ENCODE results near the gene TWSG1.
"Not testable (repeated sequence)": the region's sequence is repeated elsewhere in the genome, so short reads cannot be mapped to it uniquely, and the experiment has no call there.

TWSG1 gene

DNA sequence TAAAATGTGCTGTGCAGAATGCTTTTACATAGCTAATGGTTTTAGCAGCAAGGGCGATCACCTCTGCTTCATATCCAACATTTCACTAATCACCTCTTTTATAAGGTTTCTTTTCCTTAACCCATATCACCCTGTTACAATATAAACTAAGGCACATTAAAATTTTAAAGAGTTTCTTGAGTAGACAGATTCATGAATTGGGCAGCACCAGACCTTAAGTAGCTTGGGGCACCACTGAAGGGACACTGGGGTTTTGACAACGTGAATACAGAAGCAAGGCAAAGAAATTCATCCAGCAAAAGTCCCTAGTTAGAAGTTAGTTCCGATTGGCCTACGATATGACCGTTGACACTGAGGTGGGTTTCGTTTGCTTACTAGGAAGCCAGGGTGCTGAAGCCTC, 96.7 kb downstream of the TWSG1 start:
- no peaks in the 10 kb centered on the region for H3K4me1 Mint-ChIP-seq
- CTCF ChIA-PET: no interaction called here

DNA sequence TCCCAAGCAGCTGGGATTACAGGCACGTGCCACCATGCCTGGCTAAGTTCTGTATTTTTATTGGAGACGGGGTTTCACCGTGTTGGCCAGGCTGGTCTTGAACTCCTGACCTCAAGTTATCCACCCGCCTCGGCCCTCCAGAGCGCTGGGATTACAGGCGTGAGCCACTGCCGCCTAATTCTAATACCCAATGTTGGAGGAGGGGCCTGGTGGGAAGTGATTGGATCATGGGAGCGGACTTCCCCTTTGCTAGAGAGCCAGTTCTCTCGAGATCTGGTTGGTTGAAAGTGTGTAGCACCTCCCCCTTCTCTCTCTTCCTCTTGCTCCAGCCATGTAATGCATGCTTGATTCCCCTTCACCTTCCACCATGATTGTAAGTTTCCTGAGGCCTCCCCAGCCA, 98.5 kb downstream of the TWSG1 start:
- DNase-seq, H3K27ac Mint-ChIP-seq, H3K36me3 Mint-ChIP-seq, CTCF ChIA-PET, H3K4me3 Mint-ChIP-seq, H3K9me3 Mint-ChIP-seq, H3K27me3 Mint-ChIP-seq, H3K4me1 Mint-ChIP-seq: not testable (repeated sequence)

More for the DNA sequence above, 96.7 kb downstream of the TWSG1 start:
- H3K36me3 Mint-ChIP-seq: no peaks in the 10 kb centered on the region
- no peaks in the 10 kb centered on the region for H3K27me3 Mint-ChIP-seq
- no peaks in the 10 kb centered on the region for H3K9me3 Mint-ChIP-seq
- no peak overlapping the region for H3K4me3 Mint-ChIP-seq
- H3K27ac Mint-ChIP-seq: no peak overlapping the region
- no peak for DNase-seq

DNA sequence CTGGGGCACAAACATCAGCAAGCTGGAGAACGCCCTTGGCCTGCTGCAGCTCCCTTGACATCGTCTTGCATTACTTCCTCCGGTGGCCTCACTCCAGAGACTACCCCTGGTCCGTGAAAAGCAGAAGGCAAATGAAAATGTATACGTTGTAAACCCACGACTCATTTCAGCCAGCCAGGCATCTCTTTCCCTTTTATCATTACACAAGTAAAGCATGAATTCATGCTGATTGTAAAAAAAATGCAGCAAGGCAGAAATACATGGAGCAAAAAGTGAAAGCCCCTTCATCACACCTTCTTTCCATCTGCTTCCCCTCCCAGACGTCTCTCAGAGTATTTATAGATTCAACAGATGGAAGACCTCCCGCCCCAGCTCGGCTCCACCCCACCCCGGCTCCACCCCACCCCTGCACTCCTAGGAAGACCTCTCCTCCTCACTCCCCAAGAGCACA, 99.1 kb downstream of the TWSG1 start:
- Mint-ChIP-seq H3K4me1 (no peaks in the 10 kb centered on the region), H3K27me3 (no peaks in the 10 kb centered on the region), H3K9me3 (no peaks in the 10 kb centered on the region), H3K4me3 (no peak overlapping the region), H3K36me3 (no peaks in the 10 kb centered on the region), H3K27ac (no peak overlapping the region)
- DNase-seq: no peak
- CTCF ChIA-PET: no interaction called here

DNA sequence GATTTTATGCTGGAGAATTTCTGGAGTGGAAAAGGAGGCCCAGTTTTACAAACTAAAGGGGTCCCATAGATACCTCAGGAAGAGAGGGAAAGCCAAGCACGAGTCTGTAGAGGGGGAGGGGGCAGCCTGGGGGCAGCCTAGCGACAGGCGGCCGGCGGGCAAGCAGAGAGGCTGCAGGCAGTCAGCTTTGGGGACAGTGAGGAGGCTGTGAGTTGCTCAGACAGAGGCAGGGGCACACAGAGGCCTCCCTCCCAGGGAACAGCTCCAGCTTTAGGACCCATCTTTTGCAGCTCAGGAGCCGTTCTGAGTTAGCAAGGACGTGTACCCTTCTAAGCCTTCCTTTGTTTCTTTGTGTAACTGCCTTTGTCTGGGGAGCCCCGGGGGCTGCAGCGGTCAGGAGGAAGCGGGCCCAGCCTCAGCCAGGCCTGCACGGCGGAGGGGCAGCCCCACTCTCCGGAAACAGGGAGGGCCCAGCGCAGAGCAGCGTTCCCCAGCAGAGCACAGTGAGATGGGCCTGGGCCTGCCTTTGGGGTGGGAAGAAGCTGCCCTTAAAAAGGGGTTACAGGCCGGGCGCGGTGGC, 99.6 kb downstream of the TWSG1 start:
- Mint-ChIP-seq H3K4me1 (no peaks in the 10 kb centered on the region), H3K36me3 (no peaks in the 10 kb centered on the region), H3K27ac (no peak overlapping the region), H3K4me3 (no peak overlapping the region), H3K27me3 (no peaks in the 10 kb centered on the region), H3K9me3 (no peaks in the 10 kb centered on the region)
- no peak for DNase-seq
- CTCF ChIA-PET: no interaction called here

DNA sequence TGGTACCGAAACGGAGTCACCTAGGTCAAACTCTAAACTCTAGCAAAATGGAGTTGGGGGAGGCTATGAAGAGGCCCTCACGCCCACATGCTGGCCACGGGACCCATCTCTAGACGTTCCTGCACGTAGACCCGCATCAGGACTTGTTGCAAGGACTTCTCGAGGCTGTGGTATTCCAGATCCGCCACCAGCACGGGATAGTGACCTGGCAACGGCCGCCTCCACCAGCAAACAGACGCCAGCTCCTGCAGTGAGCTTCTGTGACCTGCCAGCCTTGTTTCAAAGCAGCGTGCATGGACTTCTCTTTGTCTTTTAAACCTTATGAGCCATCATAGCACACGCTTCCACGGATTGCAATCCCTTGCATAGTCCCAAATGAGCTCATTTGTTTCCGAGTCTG, 100.5 kb downstream of the TWSG1 start:
- H3K4me1 Mint-ChIP-seq: no peaks in the 10 kb centered on the region
- DNase-seq: no peak
- no peaks in the 10 kb centered on the region for H3K9me3 Mint-ChIP-seq
- no peaks in the 10 kb centered on the region for H3K36me3 Mint-ChIP-seq
- peaks cover 6% of the 10 kb centered on the region for H3K27me3 Mint-ChIP-seq
- CTCF ChIA-PET: no interaction called here
- no peak overlapping the region for H3K27ac Mint-ChIP-seq
- H3K4me3 Mint-ChIP-seq: no peak overlapping the region

DNA sequence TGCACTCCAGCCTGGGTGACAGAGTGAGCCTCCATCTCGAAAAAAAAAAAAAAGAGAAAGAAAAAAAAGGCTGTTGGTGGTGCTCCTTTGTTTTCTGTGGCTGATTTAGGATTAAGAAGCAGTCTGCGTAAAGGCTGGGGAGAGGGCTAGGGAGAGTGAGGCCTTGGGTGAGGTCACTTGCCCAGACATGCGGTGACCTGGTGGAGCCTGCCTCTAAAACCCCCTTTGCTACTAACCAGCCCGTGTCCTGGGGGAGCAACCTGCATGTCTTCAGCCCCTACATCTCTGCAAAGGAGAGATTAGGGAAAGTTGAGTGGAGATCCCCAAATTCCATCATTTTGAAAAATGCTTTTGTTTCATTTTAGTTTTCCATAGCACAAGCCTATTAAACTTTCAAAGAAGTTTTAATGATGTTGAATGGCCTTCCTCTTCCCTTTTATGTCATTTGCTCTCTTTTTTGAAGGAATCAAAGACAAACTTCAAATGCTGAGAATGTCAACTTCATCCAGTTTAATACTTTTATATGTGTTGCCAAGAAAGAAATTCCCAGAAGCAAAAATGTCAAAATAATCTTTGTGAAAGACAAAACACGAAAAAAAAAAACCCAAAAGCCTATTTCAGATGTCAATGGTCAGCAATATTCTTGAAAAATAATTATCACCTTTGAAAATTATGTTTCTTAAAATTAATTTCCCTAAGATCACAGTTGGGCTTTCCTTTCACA, 101.8 kb downstream of the TWSG1 start:
- H3K9me3 Mint-ChIP-seq: no peaks in the 10 kb centered on the region
- DNase-seq: no peak
- H3K4me3 Mint-ChIP-seq: no peak overlapping the region
- H3K27me3 Mint-ChIP-seq: peaks cover 7% of the 10 kb centered on the region
- no peak overlapping the region for H3K27ac Mint-ChIP-seq
- no peaks in the 10 kb centered on the region for H3K4me1 Mint-ChIP-seq
- CTCF ChIA-PET: no interaction called here
- H3K36me3 Mint-ChIP-seq: no peaks in the 10 kb centered on the region

DNA sequence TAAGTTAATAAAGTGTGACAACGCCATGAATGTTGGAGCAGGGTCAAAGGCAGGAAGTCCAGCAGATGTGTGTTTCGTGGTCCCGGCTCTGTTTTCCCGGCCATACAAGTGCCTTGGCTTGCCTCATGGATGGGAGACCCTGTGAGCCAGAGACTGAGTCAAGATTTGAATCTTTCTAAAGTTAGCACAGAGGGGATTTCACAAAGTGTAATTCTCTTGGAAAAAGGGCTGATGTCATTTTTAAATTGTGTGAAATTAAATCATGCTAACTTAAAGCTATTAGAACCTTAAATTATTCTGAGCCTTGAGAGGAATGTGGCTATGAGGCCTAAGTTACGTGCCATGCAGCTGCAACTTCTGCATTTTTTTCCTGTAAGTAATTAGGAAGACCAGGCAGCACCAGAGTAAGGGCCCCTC, 102.5 kb downstream of the TWSG1 start:
- Mint-ChIP-seq H3K27me3 (peaks cover 7% of the 10 kb centered on the region), H3K36me3 (no peaks in the 10 kb centered on the region), H3K4me3 (no peak overlapping the region), H3K4me1 (no peaks in the 10 kb centered on the region), H3K27ac (no peak overlapping the region), H3K9me3 (no peaks in the 10 kb centered on the region)
- no peak for DNase-seq
- CTCF ChIA-PET: no interaction called here

DNA sequence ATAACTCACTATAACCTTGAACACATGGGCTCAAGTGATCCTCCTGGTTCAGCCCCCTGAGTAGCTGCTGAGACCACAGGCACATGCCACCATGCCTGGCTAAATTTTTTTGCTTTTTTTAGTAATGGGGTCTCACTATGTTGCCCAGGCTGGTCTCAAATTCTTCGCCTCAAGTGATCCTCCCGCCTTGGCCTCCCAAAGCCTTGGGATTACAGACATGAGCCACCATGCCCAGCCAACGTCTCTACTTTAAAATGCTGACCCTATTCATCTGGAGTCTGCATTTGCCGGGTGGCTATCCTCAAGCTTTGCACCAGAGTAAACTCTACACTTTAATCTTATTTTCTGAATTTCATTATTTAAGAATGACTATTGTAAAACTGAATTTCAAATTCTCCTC, 103.1 kb downstream of the TWSG1 start:
- Mint-ChIP-seq H3K9me3 (no peaks in the 10 kb centered on the region), H3K4me1 (no peaks in the 10 kb centered on the region), H3K4me3 (no peak overlapping the region), H3K36me3 (no peaks in the 10 kb centered on the region), H3K27me3 (peaks cover 7% of the 10 kb centered on the region), H3K27ac (no peak overlapping the region)
- CTCF ChIA-PET: no interaction called here
- DNase-seq: no peak

DNA sequence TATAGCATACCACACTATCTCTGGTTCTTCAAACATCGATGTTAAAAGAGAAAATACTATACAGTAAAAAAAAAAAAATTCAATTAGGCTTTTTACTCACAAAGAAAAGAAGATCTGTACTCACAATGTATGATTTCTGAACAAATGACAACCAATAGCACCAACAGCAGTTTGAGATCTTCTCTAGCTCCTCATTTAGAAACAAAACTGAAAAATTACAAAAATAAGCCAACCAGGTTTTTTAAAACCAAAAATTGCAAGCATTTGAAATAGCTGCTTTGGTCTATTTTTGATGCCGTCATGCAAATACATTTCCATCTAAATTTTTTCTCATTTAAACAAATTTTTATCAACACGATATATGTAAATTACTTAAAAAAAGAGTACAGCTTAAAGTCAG, 106.5 kb downstream of the TWSG1 start:
- no peak for DNase-seq
- no peaks in the 10 kb centered on the region for H3K9me3 Mint-ChIP-seq
- H3K4me3 Mint-ChIP-seq: no peak overlapping the region
- CTCF ChIA-PET: interaction anchor here (0.6 to 0.8 kb wide), 2 partner anchors 9 to 103 kb away, joined by 4 read pairs; no protein-coding TSS in a partner anchor
- no peak overlapping the region for H3K27ac Mint-ChIP-seq
- H3K4me1 Mint-ChIP-seq: no peaks in the 10 kb centered on the region
- peaks cover 12% of the 10 kb centered on the region for H3K27me3 Mint-ChIP-seq
- no peaks in the 10 kb centered on the region for H3K36me3 Mint-ChIP-seq

DNA sequence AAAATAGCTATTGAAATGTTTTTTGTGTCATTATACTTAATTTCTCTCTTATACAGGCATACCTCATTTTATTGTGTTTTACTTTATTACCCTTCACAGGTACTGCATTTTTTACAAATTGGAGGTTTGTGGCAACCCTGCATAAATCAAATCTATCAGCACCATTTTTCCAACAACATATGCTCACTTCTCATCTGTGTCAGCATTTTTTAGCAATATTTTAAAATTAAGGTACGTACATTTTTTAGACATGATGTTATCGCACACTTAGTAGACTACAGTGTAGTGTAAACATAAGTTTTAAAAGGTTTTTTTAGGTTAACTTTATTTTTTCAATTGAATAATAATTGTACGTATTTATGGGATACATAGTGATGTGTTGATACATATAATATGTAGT, 110.0 kb downstream of the TWSG1 start:
- Mint-ChIP-seq H3K36me3 (no peaks in the 10 kb centered on the region), H3K27me3 (peaks cover 28% of the 10 kb centered on the region), H3K4me1 (no peaks in the 10 kb centered on the region), H3K9me3 (peaks cover 4% of the 10 kb centered on the region), H3K4me3 (no peak overlapping the region), H3K27ac (no peak overlapping the region)
- DNase-seq: no peak
- CTCF ChIA-PET: interaction anchor here (1.3 kb wide), 1 partner anchor 74 kb away, joined by 3 read pairs; no protein-coding TSS in a partner anchor

DNA sequence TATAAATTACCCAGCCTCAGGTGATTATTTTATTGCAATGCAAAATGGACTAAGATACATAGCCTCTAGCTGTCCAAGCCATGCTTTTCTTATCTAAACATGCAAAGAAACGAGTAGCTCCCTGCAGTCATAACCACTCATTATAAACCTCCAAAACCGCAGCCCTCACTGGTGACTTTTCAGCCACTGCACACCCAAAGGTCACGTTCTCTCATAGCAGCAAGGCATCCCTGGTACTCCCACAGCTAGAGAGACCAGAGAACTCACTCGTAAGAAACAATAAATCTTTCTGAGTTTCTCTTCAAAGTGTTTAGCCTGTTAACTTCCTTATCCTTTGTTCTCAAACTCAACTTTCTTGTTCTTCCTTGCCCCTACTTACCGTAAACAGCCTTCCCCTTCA, 112.3 kb downstream of the TWSG1 start:
- H3K9me3 Mint-ChIP-seq: peaks cover 4% of the 10 kb centered on the region
- peaks cover 26% of the 10 kb centered on the region for H3K27me3 Mint-ChIP-seq
- no peak overlapping the region for H3K4me3 Mint-ChIP-seq
- CTCF ChIA-PET: no interaction called here
- DNase-seq: no peak
- H3K4me1 Mint-ChIP-seq: no peaks in the 10 kb centered on the region
- no peaks in the 10 kb centered on the region for H3K36me3 Mint-ChIP-seq
- H3K27ac Mint-ChIP-seq: no peak overlapping the region

DNA sequence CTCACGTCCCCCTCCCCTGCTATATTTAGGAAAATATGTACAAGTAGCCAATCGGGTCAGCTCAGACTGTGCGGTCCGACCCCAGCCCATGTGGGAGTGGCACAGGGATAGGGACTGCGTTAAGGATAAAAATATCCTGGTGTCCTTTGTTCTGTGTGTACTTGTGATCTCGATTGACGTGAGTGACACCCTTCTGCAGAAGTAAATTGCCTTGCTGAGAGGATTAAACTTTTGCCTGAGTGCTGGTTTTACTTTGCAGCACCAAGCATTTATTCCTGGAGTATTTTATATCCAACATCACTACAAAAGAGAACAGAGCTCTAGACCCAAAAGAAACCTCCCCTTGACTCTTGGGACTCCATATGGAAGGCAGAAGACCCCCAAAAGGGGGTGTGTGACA, 112.8 kb downstream of the TWSG1 start:
- no peak overlapping the region for H3K4me3 Mint-ChIP-seq
- no peaks in the 10 kb centered on the region for H3K36me3 Mint-ChIP-seq
- DNase-seq: no peak
- peaks cover 26% of the 10 kb centered on the region for H3K27me3 Mint-ChIP-seq
- CTCF ChIA-PET: no interaction called here
- H3K27ac Mint-ChIP-seq: no peak overlapping the region
- peaks cover 4% of the 10 kb centered on the region for H3K9me3 Mint-ChIP-seq
- no peaks in the 10 kb centered on the region for H3K4me1 Mint-ChIP-seq

DNA sequence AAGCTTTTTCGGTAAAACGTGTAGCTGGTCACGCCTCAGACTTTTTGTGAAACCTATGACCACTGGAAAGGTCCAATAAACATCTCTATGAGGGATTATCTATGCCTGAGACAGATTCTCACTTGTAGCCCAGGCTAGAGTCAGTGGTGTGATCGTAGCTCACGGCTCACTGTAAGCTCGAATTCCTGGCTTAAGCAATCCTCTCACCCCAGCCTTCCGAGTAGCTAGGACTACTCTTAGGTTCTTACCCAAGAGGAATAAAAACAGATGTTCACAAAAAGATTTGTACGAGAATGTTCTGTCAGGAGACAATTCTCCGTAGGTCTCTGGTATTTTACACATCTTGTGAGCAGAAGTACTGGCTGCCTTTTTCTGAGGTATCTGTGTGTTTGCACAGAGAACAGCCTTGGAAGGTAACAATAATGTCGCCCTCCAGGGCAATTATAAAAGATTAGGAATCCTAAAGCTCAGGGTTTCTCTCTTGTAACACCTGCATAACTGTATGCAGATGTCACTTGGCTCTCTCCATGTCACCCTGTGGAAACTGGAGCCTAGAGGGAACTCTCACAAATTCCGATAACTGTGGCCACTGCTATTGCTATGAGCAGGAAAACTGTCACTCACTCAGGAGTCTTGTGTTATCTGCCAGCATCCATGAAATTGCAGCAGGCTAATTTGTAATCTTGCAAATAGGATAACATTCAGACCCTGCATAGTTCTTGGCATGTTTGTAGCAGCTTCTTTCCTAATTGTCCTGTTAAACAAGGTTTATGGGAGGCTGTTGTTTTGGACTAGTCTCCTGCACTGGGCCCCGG, 115.2 kb downstream of the TWSG1 start:
- DNase-seq: no peak
- H3K4me3 Mint-ChIP-seq: no peak overlapping the region
- CTCF ChIA-PET: interaction anchor here (1.1 kb wide), 1 partner anchor 9 kb away, joined by 4 read pairs; no protein-coding TSS in a partner anchor

DNA sequence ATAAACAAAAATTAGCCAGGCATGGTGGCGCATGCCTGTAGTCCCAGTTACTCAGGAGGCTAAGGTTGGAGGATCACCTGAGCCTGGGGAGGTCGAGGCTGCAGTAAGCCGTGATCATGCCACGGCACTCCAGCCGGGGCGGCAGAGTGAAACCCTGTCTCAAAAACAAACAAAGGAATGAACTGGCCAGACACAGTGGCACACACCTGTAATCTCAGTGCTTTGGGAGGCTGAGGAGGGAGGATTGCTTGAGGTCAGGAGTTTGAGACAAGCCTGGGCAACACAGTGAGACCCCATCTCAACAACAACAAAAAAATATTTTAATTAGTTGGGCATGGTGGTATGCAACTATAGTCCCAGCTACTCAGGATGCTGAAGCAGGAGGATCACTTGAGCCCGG, 116.3 kb downstream of the TWSG1 start:
- peaks cover 22% of the 10 kb centered on the region for H3K27me3 Mint-ChIP-seq
- CTCF ChIA-PET: interaction anchor here (1.1 kb wide), 1 partner anchor 10 kb away, joined by 4 read pairs; no protein-coding TSS in a partner anchor
- not testable (repeated sequence) for H3K4me1 Mint-ChIP-seq, DNase-seq, H3K27ac Mint-ChIP-seq, H3K36me3 Mint-ChIP-seq, H3K4me3 Mint-ChIP-seq, H3K9me3 Mint-ChIP-seq

More for the DNA sequence above, 115.2 kb downstream of the TWSG1 start:
- Mint-ChIP-seq H3K27ac (no peak overlapping the region), H3K4me1 (peaks cover 3% of the 10 kb centered on the region), H3K27me3 (peaks cover 22% of the 10 kb centered on the region), H3K9me3 (peaks cover 4% of the 10 kb centered on the region), H3K36me3 (no peaks in the 10 kb centered on the region)
